Activated gamma-delta T cell (primary cell): ENCODE measurements around the gene MAPRE3.
"Not testable (repeated sequence)": the region's sequence is repeated elsewhere in the genome, so short reads cannot be mapped to it uniquely, and the experiment has no call there.

Experiments
- DNase-seq: peaks from one replicate; lab custom pipeline; 2025; lab: John Stamatoyannopoulos, UW

The MAPRE3 gene

DNA sequence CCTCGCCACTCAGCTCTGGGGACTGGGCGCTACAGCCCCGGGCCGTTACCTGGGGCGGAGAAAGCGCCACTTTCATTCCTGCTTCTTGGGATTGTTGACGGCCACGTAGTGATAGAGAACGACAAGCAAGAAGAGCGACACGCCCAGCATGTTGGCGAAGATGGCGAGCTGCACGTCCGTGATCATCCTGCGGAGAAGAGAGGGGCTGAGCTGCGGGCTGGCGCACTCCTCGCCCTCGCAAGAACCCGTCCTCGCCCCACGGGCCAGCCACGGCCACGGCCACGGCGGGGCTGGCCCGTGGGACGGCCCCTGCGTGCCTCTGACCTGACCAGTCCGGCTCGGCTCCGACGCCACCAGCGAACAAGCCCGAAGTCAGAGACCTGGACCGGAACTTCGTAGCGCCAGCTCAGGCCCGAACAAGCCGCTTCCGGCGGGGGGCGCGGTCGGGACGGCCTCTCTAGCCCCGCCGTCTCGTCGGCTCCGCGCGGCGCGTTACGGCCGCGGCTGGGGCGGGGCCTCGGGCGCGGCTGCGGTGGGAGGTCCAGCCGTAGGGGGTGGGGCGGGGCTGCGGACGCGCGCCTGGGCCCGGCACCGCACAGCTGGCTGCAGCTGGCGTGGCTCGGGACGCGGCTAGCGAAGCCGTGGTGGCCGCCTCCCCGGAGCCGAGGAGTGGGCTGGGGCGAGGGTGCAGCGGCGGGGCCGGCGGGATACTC is 101.0 kb downstream of the MAPRE3 start, which contains the start of gene OST4:
Gene OST4 (minus strand): TSS at position 378 of the 713 bp plus-strand sequence.
- peak; percentile 86 for DNase-seq

DNA sequence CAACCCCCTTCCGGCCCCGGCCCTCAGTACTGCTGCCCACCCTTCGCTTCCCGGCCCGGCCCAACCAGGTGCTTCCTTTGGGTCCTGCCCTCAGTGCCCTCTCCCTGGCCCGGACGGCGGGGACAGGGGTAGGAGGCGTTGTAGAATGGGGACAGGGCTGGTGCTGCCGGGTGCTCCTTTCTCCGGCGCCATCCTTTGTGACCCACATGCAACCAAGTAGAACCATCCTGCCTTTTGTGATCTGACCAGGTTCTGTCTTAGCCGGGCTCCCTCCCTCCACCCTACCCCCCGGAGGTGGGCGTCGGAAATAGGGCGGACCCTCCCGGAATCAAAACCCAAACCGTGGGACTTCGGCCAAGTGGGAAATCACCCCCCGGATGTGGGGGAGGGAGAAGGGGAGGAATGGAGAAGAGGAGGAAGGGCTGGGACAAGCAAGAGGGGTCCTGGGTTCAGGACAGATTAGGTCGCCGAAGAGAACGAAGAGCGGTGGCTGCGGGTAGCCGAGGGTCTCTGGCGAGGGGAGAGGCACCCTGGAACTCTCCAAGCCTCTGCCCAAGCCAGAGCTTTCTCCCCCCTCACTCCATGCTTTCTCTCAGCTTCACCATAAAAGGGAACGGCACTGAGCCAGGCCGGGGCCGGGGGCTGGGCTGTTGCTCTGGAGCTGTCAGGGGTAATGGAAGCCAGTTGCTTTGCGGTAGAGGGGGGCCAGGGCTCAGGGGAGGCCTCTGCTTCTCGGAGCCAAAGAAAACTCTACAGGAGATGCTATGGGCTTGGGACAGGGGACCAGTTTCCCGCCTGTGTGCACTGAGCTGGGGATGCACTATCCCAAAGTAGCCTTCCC is 101.8 kb downstream of the MAPRE3 start:
- no peak for DNase-seq

- DNase-seq = no peak
Measured at GRCh38 chr2:27072920-27073319, 102.5 kb downstream of the MAPRE3 start.

- no peak for DNase-seq
Measured at GRCh38 chr2:27073782-27074181, 103.3 kb downstream of the MAPRE3 start.

GRCh38 chr2:27074738-27075565 is 104.5 kb downstream of the MAPRE3 start:
- DNase-seq = no peak

GRCh38 chr2:27075566-27075871 is 105.1 kb downstream of the MAPRE3 start:
- DNase-seq = not testable (repeated sequence)

- no peak for DNase-seq
Measured at GRCh38 chr2:27076323-27076722, 105.9 kb downstream of the MAPRE3 start.
